ENCODE data around the gene QPCT.
A peak's percentile ranks its signal among the peaks of the same experiment; 100 is the strongest.

The QPCT gene

GRCh38 chr2:37324786-37325624 is 19.4 kb upstream of the QPCT start, which contains the start of gene PRKD3:
PRKD3 (minus strand) TSS chr2:37324833; CDS start chr2:37316524, 8,309 bp downstream.
- TF ChIP-seq CTCF (conservative IDR thresholded peaks at IDR 0.05; ENCODE audit: low read depth, low read length) = no peak
- peak within 1 kb of the TSS; percentile 87 for H3K4me3 ChIP-seq (ENCODE audit: low read length)
- DNase-seq (ENCODE audit: low read depth) = no peak

GRCh38 chr2:37325625-37326071 is 18.8 kb upstream of the QPCT start:
- TF ChIP-seq CTCF (conservative IDR thresholded peaks at IDR 0.05; ENCODE audit: low read depth, low read length) = no peak
- no peak for DNase-seq (ENCODE audit: low read depth)
- H3K4me3 ChIP-seq (ENCODE audit: low read length) = peak overlapping the region; percentile 87

- no peak for DNase-seq (ENCODE audit: low read depth)
- TF ChIP-seq CTCF (conservative IDR thresholded peaks at IDR 0.05; ENCODE audit: low read depth, low read length) = no peak
- no peak overlapping the region for H3K4me3 ChIP-seq (ENCODE audit: low read length)
These were observed 18.1 kb upstream of the QPCT start for GRCh38 chr2:37326285-37326684.

GRCh38 chr2:37326866-37327634 is 17.4 kb upstream of the QPCT start:
- no peak overlapping the region for H3K4me3 ChIP-seq (ENCODE audit: low read length)
- DNase-seq (ENCODE audit: low read depth) = no peak
- TF ChIP-seq CTCF (conservative IDR thresholded peaks at IDR 0.05; ENCODE audit: low read depth, low read length) = no peak

- H3K4me3 ChIP-seq (ENCODE audit: low read length) = no peak overlapping the region
- TF ChIP-seq CTCF (conservative IDR thresholded peaks at IDR 0.05; ENCODE audit: low read depth, low read length) = no peak
- DNase-seq (ENCODE audit: low read depth) = no peak
These were observed 13.7 kb upstream of the QPCT start for GRCh38 chr2:37330681-37331080.

- no peak for TF ChIP-seq CTCF (conservative IDR thresholded peaks at IDR 0.05; ENCODE audit: low read depth, low read length)
- no peak for DNase-seq (ENCODE audit: low read depth)
- H3K4me3 ChIP-seq (ENCODE audit: low read length) = no peak overlapping the region
These were observed 11.9 kb upstream of the QPCT start for GRCh38 chr2:37332560-37332959.

All from retinal pigment epithelial cell (primary cell).